CD4-positive, alpha-beta memory T cell (primary cell): ENCODE measurements around the gene TOX4. TPM values are rescaled to one million over a fixed set of nuclear protein-coding genes. Genes with fewer than 3 reads are reported as not detected.

Experiments used
- polyA plus RNA-seq, 2 donors: library from polyadenylated mRNA; unstranded; fragments of 300-500 nt; fragmentation: Illumina TruSeq; gene quantifications; one replicate each; pipeline ENCODE4 v1.2.3, GENCODE V29; 2021
- total RNA-seq, 2 experiments: library from RNA; stranded (reverse); gene quantifications; one replicate each; pipeline ENCODE4 v1.2.3, GENCODE V29; 2021

Gene TOX4
- total and polyA plus RNA-seq, 4 experiments from 2014 or later = 81.8 to 86.2 (median 84.8) TPM

Other genes with a start within 250 kb of the TOX4 start
- gene HNRNPC, start 207.8 kb upstream of the TOX4 start, total RNA-seq = 100 to 1,000 TPM; 538 to 539 TPM
- gene HNRNPC, start 207.8 kb upstream of the TOX4 start, polyA plus RNA-seq = 1,000 to 10,000 TPM in 1 of 2 donors, 100 to 1,000 TPM in 1; 705 to 1,178 TPM
- under 1 TPM in 1 of 2 experiments, not detected in 1; 0.47 TPM for gene RPGRIP1, start 197.1 kb upstream of the TOX4 start, total RNA-seq
- gene RPGRIP1, start 197.1 kb upstream of the TOX4 start, polyA plus RNA-seq = not detected
- gene SUPT16H, start 93.2 kb upstream of the TOX4 start, total RNA-seq = 10 to 100 TPM; 84.5 to 87.2 TPM
- gene SUPT16H, start 93.2 kb upstream of the TOX4 start, polyA plus RNA-seq = 10 to 100 TPM; 60.6 to 84.5 TPM
- gene CHD8, start 21.1 kb upstream of the TOX4 start, total RNA-seq = 100 to 1,000 TPM; 131 to 132 TPM
- 10 to 100 TPM in 1 of 2 donors, 1 to 10 TPM in 1; 10.0 to 38.4 TPM for gene CHD8, start 21.1 kb upstream of the TOX4 start, polyA plus RNA-seq
- gene RAB2B, start 236 bp upstream of the TOX4 start, total RNA-seq = 10 to 100 TPM; 29.3 to 30.4 TPM
- gene RAB2B, start 236 bp upstream of the TOX4 start, polyA plus RNA-seq = 10 to 100 TPM in 1 of 2 donors, 1 to 10 TPM in 1; 8.3 to 14.9 TPM
- 10 to 100 TPM; 93.4 to 98.9 TPM for gene METTL3, start 34.1 kb downstream of the TOX4 start, total RNA-seq
- gene METTL3, start 34.1 kb downstream of the TOX4 start, polyA plus RNA-seq = 10 to 100 TPM; 20.1 to 27.7 TPM
- gene SALL2, start 49.2 kb downstream of the TOX4 start, total RNA-seq = 1 to 10 TPM; 6.5 to 6.6 TPM
- 1 to 10 TPM in 1 of 2 donors, under 1 TPM in 1; 0.42 to 2.7 TPM for gene SALL2, start 49.2 kb downstream of the TOX4 start, polyA plus RNA-seq
- not detected for gene OR10G3, start 102.9 kb downstream of the TOX4 start, total RNA-seq
- not detected for gene OR10G3, start 102.9 kb downstream of the TOX4 start, polyA plus RNA-seq
- gene OR10G2, start 157.7 kb downstream of the TOX4 start, total RNA-seq = not detected
- gene OR10G2, start 157.7 kb downstream of the TOX4 start, polyA plus RNA-seq = not detected
- gene OR4E2, start 176.6 kb downstream of the TOX4 start, total RNA-seq = not detected
- gene OR4E2, start 176.6 kb downstream of the TOX4 start, polyA plus RNA-seq = not detected
- gene OR4E1, start 196.6 kb downstream of the TOX4 start, total RNA-seq = not detected
- under 1 TPM in 1 of 2 donors, not detected in 1; 0.22 TPM for gene OR4E1, start 196.6 kb downstream of the TOX4 start, polyA plus RNA-seq